NCI-H446 treated with DMSO at 0.1 percent for 48 hours (cell line): Measurements from ENCODE around the gene HSBP1.
A peak's percentile ranks its signal among the peaks of the same experiment; 100 is the strongest.

Source experiments
- DNase-seq: peaks from one replicate; lab custom pipeline; 2025; lab: John Stamatoyannopoulos, UW

The HSBP1 gene

GRCh38 chr16:83807710-83808572 lies at the start of gene HSBP1:
Gene HSBP1 (plus strand): TSS chr16:83807978. CDS start chr16:83808077, 99 bp downstream.
- DNase-seq = peak; percentile 34

- DNase-seq = no peak
Observed at GRCh38 chr16:83762141-83762991, 45.4 kb upstream of the HSBP1 start.

GRCh38 chr16:83762992-83763358 lies 44.8 kb upstream of the HSBP1 start:
- no peak for DNase-seq

- DNase-seq = no peak
Observed at GRCh38 chr16:83768986-83769385, 38.8 kb upstream of the HSBP1 start.

GRCh38 chr16:83769397-83770008 lies 38.3 kb upstream of the HSBP1 start:
- DNase-seq = no peak

- DNase-seq = no peak
Observed at GRCh38 chr16:83771306-83771942, 36.4 kb upstream of the HSBP1 start.

GRCh38 chr16:83772806-83773205 lies 35.0 kb upstream of the HSBP1 start:
- DNase-seq = no peak

- DNase-seq = no peak
Observed at GRCh38 chr16:83774066-83774465, 33.7 kb upstream of the HSBP1 start.

- no peak for DNase-seq
Observed at GRCh38 chr16:83776944-83777343, 30.8 kb upstream of the HSBP1 start.

GRCh38 chr16:83779886-83780285 lies 27.9 kb upstream of the HSBP1 start:
- no peak for DNase-seq

- no peak for DNase-seq
Observed at GRCh38 chr16:83785455-83785854, 22.3 kb upstream of the HSBP1 start.

GRCh38 chr16:83789642-83790401 lies 18.0 kb upstream of the HSBP1 start:
- no peak for DNase-seq

- no peak for DNase-seq
Observed at GRCh38 chr16:83791916-83792315, 15.9 kb upstream of the HSBP1 start.

- DNase-seq = no peak
Observed at GRCh38 chr16:83792391-83792790, 15.4 kb upstream of the HSBP1 start.

- no peak for DNase-seq
Observed at GRCh38 chr16:83793179-83793578, 14.6 kb upstream of the HSBP1 start.

GRCh38 chr16:83794860-83795554 lies 12.8 kb upstream of the HSBP1 start:
- DNase-seq = no peak

GRCh38 chr16:83797013-83797412 lies 10.8 kb upstream of the HSBP1 start:
- no peak for DNase-seq

GRCh38 chr16:83799336-83799735 lies 8.4 kb upstream of the HSBP1 start:
- DNase-seq = no peak

GRCh38 chr16:83802135-83802534 lies 5.6 kb upstream of the HSBP1 start:
- DNase-seq = no peak

- no peak for DNase-seq
Observed at GRCh38 chr16:83802554-83803205, 5.1 kb upstream of the HSBP1 start.
